ENCODE measurements around the gene KCNJ4.
A peak's percentile ranks its signal among the peaks of the same experiment; 100 is the strongest.
"Not testable (repeated sequence)": the region's sequence is repeated elsewhere in the genome, so short reads cannot be mapped to it uniquely, and the experiment has no call there.

The KCNJ4 gene

DNA sequence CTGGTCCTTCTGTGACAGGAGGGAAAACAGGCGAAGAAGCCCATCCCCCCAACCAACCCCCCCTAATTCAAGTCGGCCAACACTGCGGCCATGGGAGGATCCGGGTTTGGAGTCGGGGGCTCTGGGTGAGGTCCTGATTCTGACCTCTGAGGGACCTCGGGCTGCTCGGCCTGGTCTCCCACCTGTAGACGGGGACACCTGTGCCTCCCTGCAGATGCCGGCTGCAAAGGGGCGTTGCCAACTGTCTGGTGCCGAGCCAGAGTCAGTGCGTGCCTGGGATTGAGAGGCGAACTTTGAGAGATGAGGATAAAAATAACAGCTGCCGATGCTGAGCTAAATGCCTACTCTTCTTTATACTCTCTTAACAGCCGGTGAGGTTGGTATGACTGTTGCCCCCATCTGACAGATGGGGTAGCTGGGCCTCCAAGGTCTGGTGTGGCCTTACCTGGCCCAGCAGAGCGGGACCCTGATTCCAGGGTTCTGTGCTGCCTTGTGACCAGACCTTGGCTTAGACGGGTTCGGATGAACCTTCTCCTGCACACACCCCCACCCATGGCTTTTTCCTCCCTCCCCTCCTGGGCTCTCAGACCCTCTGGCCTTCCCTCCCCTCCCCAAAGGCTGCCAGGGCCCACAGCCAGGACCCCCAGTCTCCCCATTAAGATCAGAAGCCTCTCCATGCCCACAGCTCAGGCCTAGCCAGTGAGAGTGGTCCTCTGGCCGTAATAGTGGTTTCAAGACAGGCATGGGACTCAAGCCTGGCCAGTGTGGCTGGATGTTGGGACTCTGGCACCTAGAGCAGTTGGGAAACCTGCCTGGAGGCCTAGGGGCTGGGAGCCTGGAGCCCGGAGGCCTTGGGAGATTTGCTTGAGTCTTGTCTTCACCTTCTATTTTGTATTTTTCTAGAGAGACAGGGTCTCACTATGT is 41.7 kb downstream of the KCNJ4 start:
- Histone ChIP-seq H3K4me1 (ENCODE audit: low read length) (0 out of 2 replicates have a peak, but pooled peaks cover 4% of the 10 kb centered on the region), H2AFZ (ENCODE audit: low read length) (peak overlapping the region; percentile 68), H3K9me3 (replicated peaks; ENCODE audit: insufficient read depth, low read length) (no peaks in the 10 kb centered on the region), H3K27me3 (replicated peaks; ENCODE audit: insufficient read depth, low read length) (no peaks in the 10 kb centered on the region), H3K79me2 (ENCODE audit: low read length) (no peaks in the 10 kb centered on the region), H3K9me2 (replicated peaks; ENCODE audit: insufficient read depth, low read length) (no peaks in the 10 kb centered on the region), H3K36me3 (replicated peaks; ENCODE audit: insufficient read depth, low read length) (no peaks in the 10 kb centered on the region), H3K27ac (ENCODE audit: low read length) (no peak overlapping the region), H3K4me2 (ENCODE audit: low read depth, low read length) (peak overlapping the region; percentile 83; the same call in 1 of the 2 replicates), H3F3A (ENCODE audit: insufficient read depth, low read length) (no peaks in the 10 kb centered on the region), H4K20me1 (ENCODE audit: insufficient read depth, low read length) (no peaks in the 10 kb centered on the region), H3K4me3 (ENCODE audit: low read length) (peak overlapping the region; percentile 44), H3K9ac (ENCODE audit: low read length) (no peak overlapping the region)
- TF ChIP-seq EZH2phosphoT487 (IDR thresholded peaks at IDR 0.05; ENCODE audit: low read length) (no peak), EZH2 (optimal IDR thresholded peaks at IDR 0.05; ENCODE audit: low read depth, low read length) (no peak)
- TF ChIP-seq, protein P1, sequence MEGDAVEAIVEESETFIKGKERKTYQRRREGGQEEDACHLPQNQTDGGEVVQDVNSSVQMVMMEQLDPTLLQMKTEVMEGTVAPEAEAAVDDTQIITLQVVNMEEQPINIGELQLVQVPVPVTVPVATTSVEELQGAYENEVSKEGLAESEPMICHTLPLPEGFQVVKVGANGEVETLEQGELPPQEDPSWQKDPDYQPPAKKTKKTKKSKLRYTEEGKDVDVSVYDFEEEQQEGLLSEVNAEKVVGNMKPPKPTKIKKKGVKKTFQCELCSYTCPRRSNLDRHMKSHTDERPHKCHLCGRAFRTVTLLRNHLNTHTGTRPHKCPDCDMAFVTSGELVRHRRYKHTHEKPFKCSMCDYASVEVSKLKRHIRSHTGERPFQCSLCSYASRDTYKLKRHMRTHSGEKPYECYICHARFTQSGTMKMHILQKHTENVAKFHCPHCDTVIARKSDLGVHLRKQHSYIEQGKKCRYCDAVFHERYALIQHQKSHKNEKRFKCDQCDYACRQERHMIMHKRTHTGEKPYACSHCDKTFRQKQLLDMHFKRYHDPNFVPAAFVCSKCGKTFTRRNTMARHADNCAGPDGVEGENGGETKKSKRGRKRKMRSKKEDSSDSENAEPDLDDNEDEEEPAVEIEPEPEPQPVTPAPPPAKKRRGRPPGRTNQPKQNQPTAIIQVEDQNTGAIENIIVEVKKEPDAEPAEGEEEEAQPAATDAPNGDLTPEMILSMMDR (IDR thresholded peaks at IDR 0.05; ENCODE audit: low read length) = no peak
- DNase-seq = no peak

DNA sequence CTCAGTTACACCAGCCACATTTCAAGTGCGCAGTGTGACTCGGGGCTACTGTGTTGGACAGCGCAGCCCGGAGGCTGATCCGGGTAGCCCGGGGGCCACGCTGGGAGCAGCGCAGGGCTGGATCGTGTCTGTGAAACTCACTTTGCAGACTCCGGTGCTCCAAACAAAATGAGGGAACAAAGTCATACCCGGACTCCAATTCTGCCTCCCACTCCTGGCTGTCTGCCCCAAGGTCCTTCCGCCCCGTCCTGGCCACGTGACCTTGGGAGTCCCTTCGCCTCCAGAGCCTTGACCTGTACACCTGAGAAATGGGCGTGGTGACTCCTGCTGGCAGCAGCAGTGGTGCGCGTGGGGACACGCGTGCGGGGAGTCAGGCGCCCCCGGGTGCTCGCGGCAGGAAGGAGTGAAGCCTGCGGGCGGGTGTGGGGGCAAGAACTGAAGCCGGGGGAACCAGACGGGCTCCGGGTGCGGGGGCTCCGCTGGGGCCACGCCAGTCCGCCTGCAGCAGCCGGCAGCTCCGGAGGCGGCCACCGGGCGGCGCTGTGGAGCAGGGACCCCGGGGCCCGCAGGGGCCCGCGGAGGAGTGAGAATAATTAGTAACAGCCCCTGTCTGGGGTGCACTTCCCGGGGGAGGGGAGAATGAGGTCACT is 42.4 kb downstream of the KCNJ4 start:
- no peaks in the 10 kb centered on the region for H4K20me1 ChIP-seq (ENCODE audit: insufficient read depth, low read length)
- H3K4me1 ChIP-seq (ENCODE audit: low read length) = 0 out of 2 replicates have a peak, but pooled peaks cover 4% of the 10 kb centered on the region
- TF ChIP-seq EZH2 (optimal IDR thresholded peaks at IDR 0.05; ENCODE audit: low read depth, low read length) (no peak), EZH2phosphoT487 (IDR thresholded peaks at IDR 0.05; ENCODE audit: low read length) (no peak)
- TF ChIP-seq, protein P1 (IDR thresholded peaks at IDR 0.05; ENCODE audit: low read length) = peak; percentile 86
- H2AFZ ChIP-seq (ENCODE audit: low read length) = peak overlapping the region; percentile 68
- H3K9me3 ChIP-seq (replicated peaks; ENCODE audit: insufficient read depth, low read length) = no peaks in the 10 kb centered on the region
- H3K36me3 ChIP-seq (replicated peaks; ENCODE audit: insufficient read depth, low read length) = no peaks in the 10 kb centered on the region
- peak overlapping the region; percentile 83 for H3K4me2 ChIP-seq (ENCODE audit: low read depth, low read length)
- H3K9ac ChIP-seq (ENCODE audit: low read length) = peak overlapping the region; percentile 8; the same call in 1 of the 2 replicates
- peak overlapping the region; percentile 44 for H3K4me3 ChIP-seq (ENCODE audit: low read length)
- no peaks in the 10 kb centered on the region for H3K79me2 ChIP-seq (ENCODE audit: low read length)
- no peaks in the 10 kb centered on the region for H3F3A ChIP-seq (ENCODE audit: insufficient read depth, low read length)
- no peak overlapping the region for H3K27ac ChIP-seq (ENCODE audit: low read length)
- no peaks in the 10 kb centered on the region for H3K27me3 ChIP-seq (replicated peaks; ENCODE audit: insufficient read depth, low read length)
- no peaks in the 10 kb centered on the region for H3K9me2 ChIP-seq (replicated peaks; ENCODE audit: insufficient read depth, low read length)
- peak; percentile 15 for DNase-seq

DNA sequence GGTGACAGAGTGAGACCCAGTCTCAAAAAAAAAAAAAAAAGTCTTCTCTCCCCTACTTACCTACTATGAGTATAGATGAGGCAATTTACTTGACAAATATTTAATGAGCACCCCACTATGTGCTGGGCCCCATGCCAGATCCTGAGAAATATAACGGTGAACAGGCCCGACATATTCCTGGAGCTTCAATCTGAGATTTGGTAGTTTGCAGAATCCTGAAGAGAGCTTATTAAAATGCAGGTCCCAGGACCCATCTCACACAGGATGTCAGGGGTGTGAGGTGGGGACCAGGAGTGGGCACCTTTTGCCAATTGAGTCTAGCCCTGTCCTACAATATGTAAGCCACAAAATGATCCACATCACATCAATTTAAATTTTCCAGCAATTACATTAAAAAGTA is 44.0 kb downstream of the KCNJ4 start:
- Histone ChIP-seq H3K27ac (ENCODE audit: low read length) (no peak overlapping the region), H3K36me3 (replicated peaks; ENCODE audit: insufficient read depth, low read length) (no peaks in the 10 kb centered on the region), H3K4me2 (ENCODE audit: low read depth, low read length) (no peak overlapping the region), H3K9ac (ENCODE audit: low read length) (no peak overlapping the region), H4K20me1 (ENCODE audit: insufficient read depth, low read length) (no peaks in the 10 kb centered on the region), H2AFZ (ENCODE audit: low read length) (no peak overlapping the region), H3K4me3 (ENCODE audit: low read length) (no peak overlapping the region), H3K27me3 (replicated peaks; ENCODE audit: insufficient read depth, low read length) (no peaks in the 10 kb centered on the region), H3K9me3 (replicated peaks; ENCODE audit: insufficient read depth, low read length) (no peaks in the 10 kb centered on the region), H3F3A (ENCODE audit: insufficient read depth, low read length) (no peaks in the 10 kb centered on the region), H3K9me2 (replicated peaks; ENCODE audit: insufficient read depth, low read length) (no peaks in the 10 kb centered on the region), H3K4me1 (ENCODE audit: low read length) (0 out of 2 replicates have a peak, but pooled peaks cover 4% of the 10 kb centered on the region), H3K79me2 (ENCODE audit: low read length) (no peaks in the 10 kb centered on the region)
- TF ChIP-seq EZH2 (optimal IDR thresholded peaks at IDR 0.05; ENCODE audit: low read depth, low read length) (no peak), EZH2phosphoT487 (IDR thresholded peaks at IDR 0.05; ENCODE audit: low read length) (no peak)
- TF ChIP-seq, protein P1 (IDR thresholded peaks at IDR 0.05; ENCODE audit: low read length) = no peak
- no peak for DNase-seq

DNA sequence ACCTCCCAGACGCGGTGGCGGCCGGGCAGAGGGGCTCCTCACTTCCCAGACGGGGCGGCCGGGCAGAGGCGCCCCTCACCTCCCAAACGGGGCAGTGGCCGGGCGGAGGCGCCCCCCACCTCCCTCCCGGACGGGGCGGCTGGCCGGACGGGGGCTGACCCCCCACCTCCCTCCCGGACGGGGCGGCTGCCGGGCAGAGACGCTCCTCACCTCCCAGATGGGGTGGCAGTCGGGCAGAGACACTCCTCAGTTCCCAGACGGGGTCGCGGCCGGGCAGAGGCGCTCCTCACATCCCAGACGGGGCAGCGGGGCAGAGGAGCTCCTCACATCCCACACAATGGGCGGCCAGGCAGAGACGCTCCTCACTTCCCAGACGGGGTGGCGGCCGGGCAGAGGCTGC is 45.1 kb downstream of the KCNJ4 start:
- not testable (repeated sequence) for H3K4me2 ChIP-seq (ENCODE audit: low read depth, low read length); H3K27me3 ChIP-seq (replicated peaks; ENCODE audit: insufficient read depth, low read length); H3K9ac ChIP-seq (ENCODE audit: low read length); H3K4me1 ChIP-seq (ENCODE audit: low read length); DNase-seq; H3K9me2 ChIP-seq (replicated peaks; ENCODE audit: insufficient read depth, low read length); H3F3A ChIP-seq (ENCODE audit: insufficient read depth, low read length); H3K9me3 ChIP-seq (replicated peaks; ENCODE audit: insufficient read depth, low read length); H3K27ac ChIP-seq (ENCODE audit: low read length); H3K79me2 ChIP-seq (ENCODE audit: low read length); H2AFZ ChIP-seq (ENCODE audit: low read length); H3K4me3 ChIP-seq (ENCODE audit: low read length); H4K20me1 ChIP-seq (ENCODE audit: insufficient read depth, low read length); H3K36me3 ChIP-seq (replicated peaks; ENCODE audit: insufficient read depth, low read length)

Measured in MM.1S (cell line).